IPS-11a (cell line): Measurements from ENCODE around the gene ARPC2.
A peak's percentile ranks its signal among the peaks of the same experiment; 100 is the strongest.

Experiments used
- H3K4me3 ChIP-seq: one replicate; pipeline ENCODE4 v1.5.1; 2013; ENCODE audit warnings: low read depth, low read length, control low read depth

The ARPC2 gene

GRCh38 chr2:218216336-218216673, 684 bp upstream of the ARPC2 start:
- H3K4me3 ChIP-seq: peak overlapping the region; percentile 94

GRCh38 chr2:218217360-218218267, 625 bp downstream of the ARPC2 start:
- peak overlapping the region; percentile 94 for H3K4me3 ChIP-seq

GRCh38 chr2:218218268-218219185, 1.5 kb downstream of the ARPC2 start:
- H3K4me3 ChIP-seq: peak overlapping the region; percentile 94

GRCh38 chr2:218219934-218220333, 2.9 kb downstream of the ARPC2 start:
- no peak overlapping the region for H3K4me3 ChIP-seq

GRCh38 chr2:218221000-218221399, 4.0 kb downstream of the ARPC2 start:
- no peak overlapping the region for H3K4me3 ChIP-seq

GRCh38 chr2:218223046-218223445, 6.1 kb downstream of the ARPC2 start:
- no peak overlapping the region for H3K4me3 ChIP-seq

- no peak overlapping the region for H3K4me3 ChIP-seq
Observed at GRCh38 chr2:218224186-218224585, 7.2 kb downstream of the ARPC2 start.

- no peak overlapping the region for H3K4me3 ChIP-seq
Observed at GRCh38 chr2:218226903-218227302, 9.9 kb downstream of the ARPC2 start.

GRCh38 chr2:218228366-218229090, 11.5 kb downstream of the ARPC2 start:
- no peak overlapping the region for H3K4me3 ChIP-seq

- no peak overlapping the region for H3K4me3 ChIP-seq
Observed at GRCh38 chr2:218229239-218229638, 12.2 kb downstream of the ARPC2 start.

GRCh38 chr2:218229851-218230250, 12.9 kb downstream of the ARPC2 start:
- H3K4me3 ChIP-seq: no peak overlapping the region

- no peak overlapping the region for H3K4me3 ChIP-seq
Observed at GRCh38 chr2:218230882-218231281, 13.9 kb downstream of the ARPC2 start.

GRCh38 chr2:218233543-218233942, 16.6 kb downstream of the ARPC2 start:
- no peak overlapping the region for H3K4me3 ChIP-seq

- H3K4me3 ChIP-seq: no peak overlapping the region
Observed at GRCh38 chr2:218234521-218234920, 17.5 kb downstream of the ARPC2 start.

GRCh38 chr2:218235017-218235416, 18.0 kb downstream of the ARPC2 start:
- no peak overlapping the region for H3K4me3 ChIP-seq

GRCh38 chr2:218236829-218237228, 19.8 kb downstream of the ARPC2 start:
- no peak overlapping the region for H3K4me3 ChIP-seq

- no peak overlapping the region for H3K4me3 ChIP-seq
Observed at GRCh38 chr2:218238887-218239286, 21.9 kb downstream of the ARPC2 start.

- no peak overlapping the region for H3K4me3 ChIP-seq
Observed at GRCh38 chr2:218244204-218244603, 27.2 kb downstream of the ARPC2 start.

GRCh38 chr2:218244665-218245064, 27.7 kb downstream of the ARPC2 start:
- H3K4me3 ChIP-seq: no peak overlapping the region

- H3K4me3 ChIP-seq: no peak overlapping the region
Observed at GRCh38 chr2:218245214-218245613, 28.2 kb downstream of the ARPC2 start.

GRCh38 chr2:218249691-218250090, 32.7 kb downstream of the ARPC2 start:
- no peak overlapping the region for H3K4me3 ChIP-seq
